Stimulated activated CD8-positive, alpha-beta memory T cell treated with anti-CD3 and anti-CD28 coated beads, Interleukin-15, amount 100 ng/mL, for 1 hour (primary cell): ENCODE measurements around the gene COPS6.

ENCODE experiments used
- DNase-seq: peaks from one replicate; pipeline ENCODE4 v3.0.0-alpha.2; 2020; ENCODE audit warnings: low read depth

Gene COPS6

DNA sequence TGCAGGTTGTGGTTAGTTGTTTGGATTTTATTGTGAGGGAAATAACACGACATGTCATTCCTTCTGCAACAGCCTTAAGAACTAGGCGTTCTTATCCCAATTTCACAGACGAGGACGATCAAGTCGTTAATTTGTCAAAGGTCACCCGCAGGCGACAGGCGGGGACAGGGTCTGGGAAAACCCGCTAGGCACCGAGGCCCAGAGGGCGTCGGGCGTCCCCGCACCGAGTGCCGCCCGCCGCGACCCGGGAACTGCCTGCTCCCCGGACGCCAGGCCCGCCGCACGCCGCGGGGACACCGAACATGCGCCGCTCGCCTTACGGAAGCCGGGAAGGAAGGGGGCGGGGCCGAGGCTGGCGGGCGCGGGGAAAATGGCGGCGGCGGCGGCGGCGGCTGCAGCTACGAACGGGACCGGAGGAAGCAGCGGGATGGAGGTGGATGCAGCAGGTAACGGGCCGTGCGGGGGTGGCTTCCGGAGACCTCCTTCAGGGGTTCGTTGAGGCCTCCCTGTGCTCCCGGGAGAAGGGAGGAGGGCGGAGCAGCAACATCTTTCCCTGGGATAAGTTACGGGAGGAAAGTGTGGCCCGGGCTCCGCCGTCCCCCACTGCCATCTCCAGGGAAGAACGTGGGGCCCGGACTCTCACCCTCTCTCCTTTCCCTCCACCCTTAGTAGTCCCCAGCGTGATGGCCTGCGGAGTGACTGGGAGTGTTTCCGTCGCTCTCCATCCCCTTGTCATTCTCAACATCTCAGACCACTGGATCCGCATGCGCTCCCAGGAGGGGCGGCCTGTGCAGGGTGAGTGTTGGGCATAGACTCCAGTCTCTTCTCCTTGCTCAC lies at the start of gene COPS6:
COPS6 (plus strand) TSS at position 349 of the 837 bp plus-strand sequence; CDS start at position 371, 22 bp downstream.
- DNase-seq = peak; percentile 67

DNA sequence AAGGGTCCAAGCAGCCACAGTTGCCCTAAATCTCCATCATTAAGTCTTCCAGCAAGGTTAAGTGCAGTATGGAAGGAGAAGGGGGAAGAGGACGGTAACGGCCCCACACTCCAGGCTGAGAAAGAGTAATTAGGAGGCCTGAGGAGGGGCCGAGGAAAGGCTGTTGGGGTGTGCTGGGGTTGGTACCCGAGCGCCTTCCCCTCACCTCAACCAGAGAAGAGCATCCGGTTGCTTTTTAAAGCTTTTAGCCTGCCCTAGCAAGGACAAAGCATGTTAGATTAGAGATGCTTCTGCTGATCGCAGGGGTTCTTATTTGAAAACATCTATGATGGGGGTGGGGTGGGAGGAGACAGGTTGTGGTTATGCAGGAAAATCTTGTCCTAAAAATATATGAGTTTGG lies 48.2 kb upstream of the COPS6 start:
- DNase-seq = no peak

DNA sequence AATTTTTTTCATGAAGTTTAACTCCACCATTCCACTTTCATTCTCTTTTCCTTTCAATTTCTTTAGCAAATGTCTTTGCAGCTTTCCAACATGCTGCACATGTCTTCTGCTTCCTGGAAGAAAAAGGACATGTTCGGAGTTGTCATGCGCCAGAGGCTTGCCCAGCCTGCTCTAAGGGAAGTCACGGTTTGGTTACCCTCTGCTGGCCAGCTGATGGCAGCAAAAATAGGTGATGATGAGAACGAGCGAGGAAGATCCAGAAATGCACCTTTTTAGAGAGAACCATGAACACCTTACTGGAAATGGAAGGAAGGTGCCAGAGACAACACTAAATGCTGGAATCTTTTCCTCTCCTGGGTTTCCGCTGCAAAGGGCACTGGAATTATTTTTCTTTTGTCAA lies 44.1 kb upstream of the COPS6 start:
- no peak for DNase-seq

DNA sequence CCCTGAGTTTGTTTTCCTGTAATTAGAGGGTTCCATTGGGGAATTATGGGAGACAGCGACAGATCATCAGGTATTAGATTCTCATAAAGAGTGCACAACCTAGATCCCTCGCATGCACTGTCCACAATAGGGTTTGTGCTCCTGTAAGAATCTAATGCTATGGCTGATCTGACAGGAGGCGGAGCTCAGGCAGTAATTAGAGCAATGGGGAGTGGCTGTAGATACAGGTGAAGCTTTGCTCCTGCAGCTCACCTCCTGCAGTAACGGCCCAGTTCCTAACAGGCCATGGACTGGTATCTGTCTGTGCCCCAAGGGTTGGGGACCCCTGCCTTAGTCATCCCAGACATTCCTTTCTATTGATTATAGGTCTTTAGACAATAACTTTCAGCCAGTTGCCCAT lies 40.1 kb upstream of the COPS6 start:
- no peak for DNase-seq

DNA sequence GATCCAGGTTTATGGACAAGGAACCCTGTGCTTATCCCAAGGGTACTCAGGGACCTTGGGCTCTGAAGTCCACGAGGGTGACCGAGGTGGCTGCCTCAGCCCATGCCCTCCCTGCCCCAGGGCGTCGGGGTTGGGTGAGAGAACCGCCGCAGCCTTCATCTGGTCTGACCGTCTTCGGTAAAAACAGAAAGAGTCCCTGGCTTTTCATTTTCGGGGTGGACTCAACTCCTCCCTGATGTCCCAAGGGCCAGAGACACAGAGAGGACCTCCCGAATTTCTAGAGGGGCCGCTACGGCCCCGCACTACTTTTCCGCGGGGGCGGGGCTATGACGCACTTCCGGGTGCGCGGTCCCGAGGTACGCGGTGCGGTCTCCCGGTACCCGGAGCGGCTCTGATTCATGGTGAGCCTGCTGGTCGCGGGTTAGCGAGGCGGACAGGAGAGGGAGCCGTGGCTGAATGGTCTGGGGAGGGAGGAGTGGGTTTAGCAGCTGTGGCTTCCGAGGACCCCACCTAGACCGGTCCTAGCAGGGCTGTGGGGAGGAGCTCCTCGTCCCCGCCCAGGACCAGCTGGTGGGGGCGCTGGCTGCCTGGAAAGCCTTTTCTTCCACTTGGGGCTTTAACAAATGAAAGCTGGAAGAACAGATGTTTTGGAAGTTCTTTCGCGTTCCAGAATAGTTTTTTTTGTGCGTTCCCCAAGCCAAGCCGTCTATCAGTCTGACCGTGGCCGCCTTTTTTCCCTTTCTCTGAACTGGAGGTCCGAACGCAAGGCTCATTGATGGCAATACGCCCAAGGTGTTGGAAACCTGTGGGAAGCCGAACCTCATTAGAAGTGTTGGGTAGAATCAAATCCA lies 39.1 kb upstream of the COPS6 start, which contains the start of gene ZSCAN21:
ZSCAN21 (plus strand) TSS at position 334 of the 851 bp plus-strand sequence. CDS start 7,233 bp downstream, outside the sequence.
- peak; percentile 72 for DNase-seq

DNA sequence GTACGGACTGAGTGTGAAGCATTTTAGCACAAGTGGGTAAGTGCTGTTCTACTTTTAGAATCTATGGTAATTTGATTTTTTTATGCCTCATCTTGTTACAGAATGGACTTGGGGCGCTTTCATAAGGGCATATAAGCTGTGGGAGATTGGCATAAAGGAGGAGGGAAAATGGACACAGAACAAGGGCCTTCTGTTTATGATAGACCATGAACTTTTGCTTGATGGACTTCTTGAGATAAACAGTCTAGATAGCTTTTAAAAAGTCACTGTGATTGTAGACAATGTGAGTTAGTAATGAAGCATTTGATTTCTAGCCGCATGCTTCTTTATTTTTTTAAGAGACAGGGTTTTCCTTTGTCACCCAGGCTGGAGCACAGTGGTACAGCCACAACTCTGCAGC lies 37.2 kb upstream of the COPS6 start:
- DNase-seq = no peak

DNA sequence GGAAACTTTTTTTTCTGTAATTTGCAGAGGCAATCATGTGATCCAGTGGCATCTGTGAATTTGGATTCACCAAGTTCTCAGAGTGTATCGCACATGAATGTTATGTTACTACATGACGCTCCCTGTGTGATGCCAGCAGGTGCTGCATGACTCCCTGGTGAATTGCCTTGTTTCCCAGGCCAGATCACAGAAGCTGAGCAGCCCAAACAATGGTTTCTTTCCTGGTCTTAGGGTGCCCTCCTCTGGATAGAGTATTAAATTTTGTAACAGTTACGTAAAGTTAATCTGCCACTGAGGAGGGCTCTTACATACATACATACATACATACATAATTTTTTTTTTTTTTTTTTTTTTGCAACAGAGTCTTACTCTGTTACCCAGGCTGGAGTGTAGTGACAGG lies 35.6 kb upstream of the COPS6 start:
- no peak for DNase-seq

DNA sequence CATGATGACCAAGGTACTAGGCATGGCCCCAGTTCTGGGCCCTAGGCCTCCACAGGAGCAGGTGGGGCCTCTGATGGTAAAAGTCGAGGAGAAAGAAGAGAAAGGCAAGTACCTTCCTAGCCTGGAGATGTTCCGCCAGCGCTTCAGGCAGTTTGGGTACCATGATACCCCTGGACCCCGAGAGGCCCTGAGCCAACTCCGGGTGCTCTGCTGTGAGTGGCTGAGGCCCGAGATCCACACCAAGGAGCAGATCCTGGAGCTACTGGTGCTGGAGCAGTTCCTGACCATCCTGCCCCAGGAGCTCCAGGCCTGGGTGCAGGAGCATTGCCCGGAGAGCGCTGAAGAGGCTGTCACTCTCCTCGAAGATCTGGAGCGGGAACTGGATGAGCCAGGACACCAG lies 31.8 kb upstream of the COPS6 start:
- no peak for DNase-seq

DNA sequence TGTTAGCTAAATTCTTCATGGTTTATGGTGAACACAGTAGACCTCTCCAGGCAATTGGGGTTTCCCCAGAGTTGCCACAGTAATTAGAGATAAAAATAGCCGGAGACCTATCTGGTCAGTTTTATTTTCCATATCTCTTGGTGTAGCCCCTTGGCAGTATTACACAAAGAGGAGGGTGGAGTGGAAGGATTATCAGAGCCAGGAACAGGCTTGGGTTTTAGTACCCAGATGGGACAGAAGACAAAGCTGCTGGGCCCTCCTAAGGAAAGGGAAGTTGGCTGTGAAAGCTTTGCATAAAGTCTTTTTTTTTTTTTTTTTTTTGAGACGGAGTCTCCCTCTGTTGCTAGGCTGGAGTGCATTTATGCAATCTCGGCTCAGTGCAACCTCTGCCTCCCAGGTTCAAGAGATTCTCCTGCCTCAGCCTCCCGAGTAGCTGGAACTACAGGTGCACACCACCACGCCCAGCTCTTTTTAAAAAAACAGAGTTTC lies 29.5 kb upstream of the COPS6 start:
- DNase-seq = no peak

DNA sequence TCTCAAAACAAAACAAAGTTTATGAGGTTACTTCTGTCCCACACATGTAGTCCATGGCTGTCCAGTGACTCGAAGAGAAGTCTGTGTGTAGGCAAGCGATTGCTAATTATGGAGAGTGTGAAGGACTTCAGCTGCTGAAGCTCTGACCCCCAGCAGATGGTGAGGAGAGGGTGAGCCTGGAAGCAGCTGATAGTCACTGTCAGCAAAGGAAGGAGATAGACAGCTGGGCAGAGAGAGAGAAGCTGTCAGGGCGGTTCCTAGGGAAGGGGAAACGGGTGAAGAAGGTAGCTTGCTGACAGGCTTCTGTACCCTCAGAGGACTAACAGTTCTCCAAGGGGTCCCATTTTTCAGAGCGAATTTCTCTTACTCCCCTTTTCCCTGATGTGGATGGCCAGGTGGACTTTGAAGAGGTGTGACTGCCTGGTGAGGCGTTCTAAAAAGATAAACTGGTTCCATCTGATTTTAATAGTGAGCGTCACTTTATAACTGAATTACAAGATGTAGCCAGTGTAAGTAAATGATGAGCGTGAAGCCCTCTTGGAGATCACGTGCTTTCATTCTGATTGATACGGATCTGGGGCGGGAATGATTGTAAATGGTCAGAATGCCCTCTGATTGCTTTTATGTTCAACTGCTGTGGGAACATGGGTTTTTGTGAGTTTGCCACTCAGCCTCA lies 27.1 kb upstream of the COPS6 start:
- DNase-seq = no peak

DNA sequence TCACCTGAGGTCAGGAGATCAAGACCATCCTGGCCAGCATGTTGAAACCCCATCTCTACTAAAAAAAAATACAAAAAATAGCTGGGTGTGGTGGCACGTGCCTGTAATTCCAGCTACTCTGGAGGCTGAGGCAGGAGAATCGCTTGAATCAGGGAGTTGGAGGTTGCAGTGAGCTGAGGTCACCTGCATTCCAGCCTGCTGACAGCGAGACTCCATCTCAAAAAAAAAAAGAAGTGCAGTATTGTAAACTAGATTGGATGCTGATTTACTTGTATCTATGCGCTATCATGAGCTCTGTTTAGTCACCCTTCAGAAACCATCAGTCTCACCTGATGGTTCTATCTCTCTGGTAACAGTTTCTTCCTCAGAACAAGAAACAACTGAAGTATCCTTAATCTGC lies 25.4 kb upstream of the COPS6 start:
- no peak for DNase-seq

DNA sequence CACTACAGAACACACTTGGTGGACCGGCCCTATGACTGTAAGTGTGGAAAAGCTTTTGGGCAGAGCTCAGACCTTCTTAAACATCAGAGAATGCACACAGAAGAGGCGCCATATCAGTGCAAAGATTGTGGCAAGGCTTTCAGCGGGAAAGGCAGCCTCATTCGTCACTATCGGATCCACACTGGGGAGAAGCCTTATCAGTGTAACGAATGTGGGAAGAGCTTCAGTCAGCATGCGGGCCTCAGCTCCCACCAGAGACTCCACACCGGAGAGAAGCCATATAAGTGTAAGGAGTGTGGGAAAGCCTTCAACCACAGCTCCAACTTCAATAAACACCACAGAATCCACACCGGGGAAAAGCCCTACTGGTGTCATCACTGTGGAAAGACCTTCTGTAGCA lies 24.6 kb upstream of the COPS6 start:
- DNase-seq = no peak

DNA sequence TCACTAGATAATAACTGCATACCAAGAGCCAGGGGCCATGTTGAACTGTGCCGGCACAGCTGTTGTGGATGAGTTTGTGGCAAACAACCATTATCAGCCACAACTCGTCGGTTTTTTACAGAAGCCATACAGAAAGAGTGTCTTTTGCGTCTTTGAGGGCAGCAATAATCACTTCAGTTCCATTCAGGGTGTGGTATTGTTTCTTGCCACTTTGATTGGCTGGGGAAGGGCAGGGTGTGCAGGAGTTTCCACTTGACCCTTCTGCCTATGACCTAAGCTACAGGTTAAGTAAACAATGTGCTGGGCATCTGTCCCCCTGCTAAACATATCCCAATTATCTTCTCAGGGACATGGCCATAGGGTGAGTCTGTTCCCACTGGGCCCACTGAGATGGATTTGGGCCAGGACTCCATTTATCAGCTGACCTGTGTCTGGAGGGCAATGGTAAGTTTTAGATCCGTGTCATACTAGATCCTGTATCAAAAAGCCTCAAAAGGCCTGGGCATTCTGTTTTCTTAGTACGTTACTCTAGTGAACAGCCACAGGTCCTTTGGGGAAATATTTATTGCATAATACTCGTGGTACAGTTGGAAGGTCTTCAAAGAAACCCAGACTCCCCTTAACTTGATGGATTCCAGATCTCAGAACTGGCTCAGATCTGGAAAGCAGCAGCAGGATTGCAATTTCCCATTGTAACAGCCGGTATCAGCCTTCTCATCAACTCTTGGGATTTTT lies 23.1 kb upstream of the COPS6 start:
- DNase-seq = no peak

DNA sequence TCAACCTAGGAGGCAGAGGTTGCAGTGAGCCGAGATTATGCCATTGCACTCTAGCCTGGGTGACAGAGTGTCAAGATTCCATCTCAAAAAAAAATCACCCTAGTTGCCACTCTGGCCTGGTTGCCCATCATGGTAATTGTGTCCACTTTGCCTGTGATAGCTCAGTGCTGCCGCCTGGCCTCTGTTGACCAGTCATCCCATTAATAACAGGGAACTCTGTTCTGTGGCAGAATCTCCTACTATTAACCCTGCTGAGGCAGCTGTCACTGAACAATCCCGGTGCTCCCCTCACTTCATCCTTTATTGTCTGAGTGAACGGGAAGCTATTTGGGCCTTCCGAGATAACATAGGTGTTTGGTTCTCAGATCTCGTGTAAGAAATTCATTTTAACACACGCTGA lies 21.8 kb upstream of the COPS6 start:
- no peak for DNase-seq

DNA sequence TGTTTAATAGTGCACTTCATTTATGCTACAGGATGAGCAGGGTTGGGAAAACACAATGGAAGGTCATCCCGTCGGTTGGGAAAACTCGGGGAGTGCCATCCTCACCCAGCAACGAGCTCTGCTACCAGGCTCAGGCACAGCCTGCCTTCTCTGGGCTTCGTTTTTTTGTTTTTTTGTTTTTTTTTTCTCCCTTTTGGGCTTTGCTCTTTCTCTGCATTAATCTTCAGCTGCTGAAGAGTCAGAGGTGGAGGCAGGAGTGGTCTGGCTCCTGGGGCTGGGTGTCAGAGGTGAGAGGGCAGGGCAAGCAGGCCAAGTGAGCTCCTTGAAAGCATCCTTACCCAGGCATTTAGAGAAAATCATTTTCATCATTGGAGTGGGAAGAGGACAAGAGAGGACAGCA lies 18.8 kb upstream of the COPS6 start:
- DNase-seq = no peak

DNA sequence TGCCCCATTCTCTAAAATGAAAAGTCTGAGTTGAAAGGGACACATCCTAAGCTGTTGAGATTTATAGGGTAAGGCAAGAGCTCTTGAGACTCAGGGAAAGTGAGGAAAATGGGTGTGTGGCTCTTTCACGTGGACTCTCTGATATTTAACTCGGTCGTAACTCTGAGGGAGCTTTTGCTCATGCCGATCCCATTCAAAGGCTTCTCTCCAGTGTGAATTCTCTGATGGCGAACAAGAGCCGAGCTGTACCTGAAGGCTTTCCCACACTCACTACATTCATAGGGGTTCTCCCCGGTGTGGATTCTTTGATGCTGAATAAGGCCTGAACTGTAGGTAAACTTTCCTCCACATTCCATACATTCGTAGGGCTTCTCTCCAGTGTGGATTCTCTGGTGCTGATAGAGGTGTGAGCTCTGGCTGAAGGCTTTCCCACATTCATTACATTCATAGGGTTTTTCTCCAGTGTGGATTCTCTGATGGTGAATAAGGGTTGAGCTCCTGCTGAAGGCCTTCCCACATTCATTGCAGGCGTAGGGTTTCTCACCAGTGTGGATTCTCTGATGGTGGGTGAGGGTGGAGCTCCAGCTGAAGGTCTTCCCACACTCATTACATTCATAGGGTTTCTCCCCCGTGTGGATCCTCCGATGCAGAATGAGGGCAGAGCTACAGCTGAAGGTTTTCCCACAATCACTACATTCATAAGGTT lies 17.6 kb upstream of the COPS6 start:
- DNase-seq = no peak

DNA sequence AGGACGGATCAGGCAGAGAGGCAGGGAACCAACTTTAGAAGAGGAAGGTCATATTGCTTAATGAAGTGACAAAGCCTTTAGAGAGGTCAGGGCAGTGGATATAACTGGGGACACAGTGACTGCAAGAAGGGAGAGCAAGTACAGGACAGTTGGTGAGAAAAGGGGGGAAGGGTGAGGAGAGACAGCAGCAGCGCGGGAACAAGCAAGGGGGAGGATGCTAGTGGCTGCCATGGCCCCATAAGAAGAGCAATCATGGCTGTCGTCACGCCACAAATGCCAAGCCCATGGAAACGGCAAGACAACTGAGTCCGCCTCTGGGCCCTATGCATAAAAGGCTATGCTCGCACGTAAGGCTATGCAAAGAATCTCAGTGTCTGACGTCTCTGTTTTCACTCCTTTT lies 16.3 kb upstream of the COPS6 start:
- DNase-seq = no peak

DNA sequence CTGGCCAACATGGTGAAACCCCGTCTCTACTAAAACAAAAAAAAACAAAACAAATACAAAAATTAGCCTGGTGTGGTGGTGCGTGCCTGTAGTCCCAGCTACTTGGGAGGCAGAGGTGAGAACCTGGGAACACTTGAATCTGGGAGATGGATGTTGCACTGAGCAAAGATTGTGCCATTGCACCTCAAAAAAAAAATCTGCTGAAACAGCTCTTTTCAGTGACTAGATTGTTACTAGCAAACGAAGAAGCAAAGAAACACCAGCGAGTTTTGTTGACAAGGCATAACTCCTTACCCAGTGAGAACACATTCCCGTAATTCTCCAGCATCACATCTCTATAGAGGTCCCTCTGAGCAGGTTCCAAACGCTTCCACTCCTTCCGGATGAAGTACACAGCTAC lies 13.9 kb upstream of the COPS6 start:
- no peak for DNase-seq

DNA sequence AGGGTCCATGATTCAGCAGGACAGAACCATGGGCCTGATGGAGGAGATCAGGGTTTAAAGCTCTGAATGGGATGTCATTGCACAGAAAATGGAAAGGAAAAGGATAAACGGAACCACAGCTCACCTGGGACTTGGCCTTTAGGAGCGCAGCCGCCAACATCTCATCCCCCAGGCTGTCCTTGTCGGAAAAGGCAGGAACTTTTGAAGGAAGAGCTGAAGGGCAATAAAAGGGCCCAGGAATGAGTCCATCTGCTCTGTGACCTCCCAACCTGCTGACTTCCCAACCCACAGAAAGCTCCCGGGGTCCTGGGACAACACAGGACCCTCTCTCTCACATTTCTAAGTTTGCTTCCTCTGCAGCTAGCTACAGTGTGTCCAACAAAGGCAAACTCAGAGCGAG lies 13.4 kb upstream of the COPS6 start:
- no peak for DNase-seq

DNA sequence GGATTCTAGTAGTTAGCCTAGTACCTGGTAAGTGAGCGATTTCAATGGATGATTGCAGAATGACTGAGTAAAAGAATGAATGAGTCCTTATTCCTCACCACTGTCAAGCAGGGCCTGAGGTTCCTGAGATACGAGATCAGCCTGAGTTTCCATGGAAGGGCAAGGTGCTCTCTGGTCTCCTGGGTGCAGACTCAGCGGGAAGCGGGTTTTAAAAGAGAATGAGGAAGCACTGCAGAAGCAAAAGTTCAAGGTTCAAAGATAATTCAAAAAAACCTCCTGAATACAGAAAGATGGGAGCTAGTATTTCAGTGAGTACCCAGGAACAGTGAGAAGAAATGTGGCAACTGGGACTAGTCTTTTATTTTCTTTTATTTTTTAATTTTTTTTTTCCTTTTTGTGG lies 11.6 kb upstream of the COPS6 start:
- no peak for DNase-seq

DNA sequence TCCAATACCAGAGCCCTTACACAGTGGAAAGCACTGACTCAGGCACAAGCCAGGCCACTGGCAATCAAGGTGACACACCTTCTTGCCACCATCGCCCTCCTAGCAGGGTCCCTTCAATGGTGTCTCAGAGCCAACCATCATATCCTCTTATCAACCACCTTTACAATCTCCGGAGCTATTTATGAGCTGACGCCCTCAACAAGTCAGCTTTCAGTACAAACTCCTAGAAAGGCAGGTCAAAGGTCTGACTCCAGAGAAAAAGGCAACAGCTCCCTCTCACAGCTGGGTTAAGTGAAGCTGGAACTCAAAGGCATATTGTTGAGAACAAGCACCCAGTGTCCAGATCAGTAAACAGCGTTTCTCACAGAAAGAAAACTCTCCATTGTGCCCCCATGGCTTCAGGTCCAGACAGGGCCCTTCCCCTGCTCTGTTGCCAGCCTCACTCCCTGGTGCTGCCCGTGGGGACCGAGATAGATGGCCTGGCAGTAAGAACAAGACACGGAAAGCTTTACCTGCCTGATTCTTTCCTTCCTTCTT lies 9.7 kb upstream of the COPS6 start:
- DNase-seq = no peak
